Aorta (tissue), 5 donors: ENCODE measurements around the gene DCAF5. TPM values are rescaled to one million over a fixed set of nuclear protein-coding genes. Genes with fewer than 3 reads are reported as not detected.

Source experiments
- ATAC-seq: fragments of 200-7000 bp; cut with Tn5 transposase; one replicate; pipeline ENCODE4 v1.9.1; 2022; ENCODE audit warnings: moderate library complexity; ENCODE audit not compliant: low FRiP score
- DNase-seq, 2 donors: peaks; one replicate each; pipeline ENCODE4 v3.0.0-alpha.2; 2020
- H3K27ac ChIP-seq, 2 donors: one replicate each; pipeline ENCODE4 v1.5.1; 2013; ENCODE audit warnings: low read length in 2 of 2, mild to moderate bottlenecking in 2 of 2, moderate library complexity in 2 of 2, control low read depth in 1 of 2, inconsistent platforms in 1 of 2, low read depth in 1 of 2
- H3K27me3 ChIP-seq, 2 donors: one replicate each; pipeline ENCODE4 v1.6.1; 2013; ENCODE audit warnings: control low read depth in 1 of 2, low read length in 1 of 2, mild to moderate bottlenecking in 1 of 2, moderate library complexity in 1 of 2; ENCODE audit not compliant: insufficient read depth in 2 of 2, control insufficient read depth in 1 of 2
- H3K36me3 ChIP-seq, 2 donors: one replicate each; pipeline ENCODE4 v1.6.1; 2013; ENCODE audit warnings: control low read depth in 1 of 2, low read length in 1 of 2, mild to moderate bottlenecking in 1 of 2; ENCODE audit not compliant: insufficient read depth in 2 of 2, control insufficient read depth in 1 of 2
- H3K4me1 ChIP-seq, 2 donors: one replicate each; pipeline ENCODE4 v1.6.1; 2013; ENCODE audit warnings: low read length in 2 of 2, control low read depth in 1 of 2, mild to moderate bottlenecking in 1 of 2, moderate library complexity in 1 of 2; ENCODE audit not compliant: insufficient read depth in 2 of 2, control insufficient read depth in 1 of 2
- H3K4me3 ChIP-seq, 2 donors: one replicate each; pipeline ENCODE4 v1.5.1; 2013; ENCODE audit warnings: low read length in 2 of 2, control low read depth in 1 of 2, mild to moderate bottlenecking in 1 of 2
- H3K9me3 ChIP-seq: one replicate; pipeline ENCODE4 v1.6.1; 2013; ENCODE audit warnings: mild to moderate bottlenecking, low read length; ENCODE audit not compliant: control insufficient read depth
- WGBS, 2 donors: extraction: QIAGEN DNeasy Blood & Tissue Kit; methylation state at CpG; one replicate each; pipeline ENCODE4 v1.1.7; 2013; 5-methylcytosine and 5-hydroxymethylcytosine counted together
- intact Hi-C, 2 donors: fragments of 100-400 bp; cut with DNase I; formaldehyde crosslinking; loops; one replicate each; pipeline versions ENCODE4 v1.14.2 to v1.15.0; 2022
- polyA plus RNA-seq, 2 donors: library from polyadenylated mRNA; stranded (reverse); fragments of 200-250 nt; gene quantifications; one replicate each; pipeline ENCODE4 v1.2.3, GENCODE V29; 2013
- total RNA-seq, 2 donors: library from RNA; stranded (reverse); fragmentation: NEBNext Ultra II Directional; extraction: Animal tissue kit (Norgen Biotek cat#: 25700); gene quantifications; one replicate each; pipeline ENCODE4 v1.2.1, GENCODE V29; 2021
- donor health status: healthy with polysubstance abuse.
- donor health status: Bipolar disorder and iron deficiency.
- donor health status: DM: no; HTN: no; CAD: no.
- donor health status: DM: no; HTN: no; CAD: no.
- donor health status: DM: yes; HTN: yes; CAD: no.

Gene DCAF5
- total and polyA plus RNA-seq, 4 donors: 18.9 to 56.9 (median 43.5) TPM

DNA sequence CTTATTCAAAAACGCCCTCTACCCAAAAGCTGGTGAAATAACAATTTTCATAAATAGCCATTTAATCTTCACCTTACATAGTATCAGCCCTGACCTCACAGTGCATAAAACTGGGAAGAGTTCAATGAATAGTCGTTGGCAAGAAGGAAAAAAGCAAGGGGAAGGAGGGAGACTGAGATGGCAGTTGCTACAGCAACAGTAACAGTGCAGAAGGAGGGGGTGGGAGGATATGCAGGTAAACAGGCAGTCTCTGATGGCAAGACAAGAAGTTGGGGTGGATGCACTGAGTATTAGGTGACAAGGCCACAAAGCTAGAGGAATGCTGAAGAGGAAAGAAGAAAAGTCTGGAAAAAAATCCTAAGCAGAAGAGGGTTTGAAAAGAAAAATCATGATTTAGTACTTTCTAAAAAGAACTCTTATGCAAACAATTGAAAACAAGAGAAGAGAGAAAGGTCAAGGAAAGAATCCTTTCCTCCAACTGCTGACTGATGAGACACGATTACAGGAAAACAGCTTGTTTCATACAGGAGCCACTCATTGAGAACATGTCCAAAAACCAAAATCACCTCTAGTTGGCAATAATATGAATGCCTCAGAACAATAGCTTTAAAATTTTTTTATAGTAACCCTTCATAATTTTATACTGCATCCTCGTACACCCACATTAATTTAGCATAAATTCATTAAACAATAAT lies 56.0 kb downstream of the DCAF5 start:
- WGBS, 2 donors: 20 to 23% methylated on average over 4 of the region's 4 CpGs
- H3K4me3 ChIP-seq: no peak overlapping the region
- no peak for ATAC-seq
- peaks cover 0 to 3% of the 10 kb centered on the region in 2 donors for H3K4me1 ChIP-seq
- H3K36me3 ChIP-seq: no peaks in the 10 kb centered on the region
- intact Hi-C loops: loop anchor here in 1 of 2 donors (5.0 kb wide), 1 partner anchor 120 kb away; the partner anchor contains the start of gene ACTN1
- DNase-seq: no peak
- no peaks in the 10 kb centered on the region for H3K9me3 ChIP-seq
- H3K27me3 ChIP-seq: no peaks in the 10 kb centered on the region
- H3K27ac ChIP-seq: peak overlapping the region in 1 of 2 donors; percentile 63

DNA sequence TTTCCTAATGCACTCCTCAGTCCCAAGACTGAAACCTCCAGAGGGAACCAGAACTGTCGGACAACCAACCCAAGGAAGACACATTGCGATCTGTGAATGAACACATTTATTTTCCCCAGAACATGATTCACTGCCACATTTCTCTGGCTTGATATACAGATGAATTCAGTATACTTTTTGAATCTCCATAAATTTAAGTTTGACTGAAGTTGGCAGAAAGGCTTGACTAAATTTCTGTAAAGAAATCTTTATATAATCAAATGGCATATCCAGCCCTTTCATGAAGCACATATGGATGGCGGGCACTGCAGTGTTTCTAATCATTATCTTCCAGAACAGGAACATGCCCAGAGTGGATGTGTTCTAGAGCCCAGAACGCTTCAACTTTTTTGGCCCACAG lies 56.7 kb downstream of the DCAF5 start:
- ATAC-seq (no peak), DNase-seq (no peak)
- H3K4me3 ChIP-seq: no peak overlapping the region
- H3K27ac ChIP-seq: no peak overlapping the region
- no peaks in the 10 kb centered on the region for H3K27me3 ChIP-seq
- H3K36me3 ChIP-seq: no peaks in the 10 kb centered on the region
- 69 to 75% methylated on average over 4 of the region's 4 CpGs for WGBS, 2 donors
- H3K9me3 ChIP-seq: no peaks in the 10 kb centered on the region
- intact Hi-C loops: loop anchor here in 1 of 2 donors (5.0 kb wide), 1 partner anchor 119 kb away; the partner anchor contains the start of gene ACTN1
- H3K4me1 ChIP-seq: peaks cover 0 to 3% of the 10 kb centered on the region in 2 donors

DNA sequence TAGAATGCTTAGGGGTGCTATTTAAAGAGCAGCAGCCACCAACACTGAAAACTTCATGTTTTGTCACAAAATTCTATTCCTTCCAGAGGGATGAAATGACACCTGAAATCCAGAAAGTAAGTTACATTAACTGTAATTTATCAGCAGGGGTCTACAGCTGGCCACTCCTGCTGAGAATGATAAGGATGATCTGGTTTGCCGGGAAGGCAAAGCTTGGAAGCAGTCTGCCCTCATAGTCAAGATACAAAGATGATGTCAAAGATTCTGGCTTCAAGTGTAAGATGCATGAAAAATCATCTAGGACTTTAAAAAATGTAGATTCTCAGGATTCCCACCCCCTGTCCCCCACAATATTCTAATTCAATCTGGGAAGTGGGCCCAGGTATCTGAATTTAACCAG lies 58.4 kb downstream of the DCAF5 start:
- no peak for DNase-seq
- no peak overlapping the region for H3K4me3 ChIP-seq
- peak overlapping the region; percentile 63 to 72 for H3K27ac ChIP-seq
- H3K4me1 ChIP-seq: peaks cover 0 to 3% of the 10 kb centered on the region in 2 donors
- H3K27me3 ChIP-seq: no peaks in the 10 kb centered on the region
- WGBS, 2 donors: 23 to 37% methylated on average over 1 of the region's 1 CpG
- H3K36me3 ChIP-seq: no peaks in the 10 kb centered on the region
- intact Hi-C loops: loop anchor here in 1 of 2 donors (5.0 kb wide), 1 partner anchor 192 kb away; no protein-coding TSS in a partner anchor
- H3K9me3 ChIP-seq: no peaks in the 10 kb centered on the region
- no peak for ATAC-seq

DNA sequence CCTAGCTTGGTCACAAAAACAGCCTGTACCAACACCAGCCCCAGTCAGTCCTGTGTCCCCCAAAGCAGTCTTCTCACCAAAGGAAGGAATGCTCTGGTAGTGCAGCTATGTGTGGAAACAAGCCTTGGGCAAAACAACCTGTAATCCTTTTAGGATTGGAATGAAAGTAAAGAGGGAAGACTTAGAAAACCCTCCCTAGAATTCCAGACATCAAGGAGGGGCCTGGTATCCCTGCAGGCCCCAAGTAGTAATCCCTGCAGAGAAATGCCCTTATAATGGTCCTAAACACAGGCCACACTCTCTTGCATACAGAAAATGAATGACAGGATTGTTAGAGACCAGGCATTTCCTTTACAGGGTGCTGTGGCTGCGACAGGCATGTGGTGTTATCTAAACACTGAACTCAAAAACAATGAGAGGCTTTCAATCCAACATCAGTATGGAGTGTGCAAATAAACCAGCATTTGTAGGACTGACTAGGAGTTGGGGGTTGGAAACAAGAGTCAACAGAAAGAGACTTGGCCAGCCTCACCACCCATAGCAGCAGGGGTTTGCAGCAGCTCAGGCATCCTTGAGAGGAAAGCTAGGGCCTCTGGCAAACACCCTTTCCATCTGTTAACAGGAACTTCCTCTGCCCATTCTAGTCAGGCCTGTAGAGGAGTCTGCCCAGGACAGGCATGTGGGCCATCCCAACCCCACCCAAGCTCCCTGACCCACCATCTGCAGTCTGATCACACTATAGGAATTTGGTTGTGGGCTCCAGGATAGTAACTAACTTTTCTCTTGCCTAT lies 59.1 kb downstream of the DCAF5 start:
- Histone ChIP-seq H3K36me3 (no peaks in the 10 kb centered on the region), H3K9me3 (no peaks in the 10 kb centered on the region), H3K27ac (peak overlapping the region; percentile 63 to 72), H3K4me1 (peaks cover 0 to 3% of the 10 kb centered on the region in 2 donors), H3K4me3 (no peak overlapping the region), H3K27me3 (no peaks in the 10 kb centered on the region)
- ATAC-seq: peak; percentile 33
- DNase-seq: no peak
- intact Hi-C loops: loop anchor here in 1 of 2 donors (5.0 kb wide), 1 partner anchor 192 kb away; no protein-coding TSS in a partner anchor
- 0 to 2% methylated on average over 1 of the region's 1 CpG for WGBS, 2 donors

DNA sequence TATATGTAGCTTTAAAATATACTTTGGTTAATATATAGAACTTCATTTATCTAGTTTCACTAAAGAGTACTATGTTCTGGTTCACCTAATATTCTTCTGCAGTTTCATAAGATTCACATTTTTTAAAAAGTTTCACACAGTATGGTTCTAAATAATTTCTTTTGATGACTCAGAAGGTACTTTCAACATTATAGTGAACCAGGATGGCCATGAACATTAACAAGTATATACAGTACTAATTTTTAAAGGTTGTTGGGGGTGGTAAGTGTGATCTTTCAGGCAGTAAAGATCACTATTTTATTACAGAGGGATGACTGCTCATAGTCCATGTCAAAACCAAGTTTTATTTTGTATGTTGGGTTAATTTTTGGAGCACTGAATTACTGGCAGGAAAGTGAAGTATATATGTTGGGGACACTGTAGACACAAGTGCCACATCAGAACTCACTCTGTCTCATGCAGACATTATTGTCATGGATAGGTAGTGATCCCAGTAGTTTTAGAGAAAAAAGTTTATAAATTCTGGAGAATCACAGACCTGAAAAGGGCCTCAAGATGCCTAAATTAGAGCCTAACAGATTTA lies 60.0 kb downstream of the DCAF5 start:
- ATAC-seq (no peak), DNase-seq (no peak)
- intact Hi-C loops: loop anchor here in 1 of 2 donors (5.0 kb wide), 1 partner anchor 191 kb away; no protein-coding TSS in a partner anchor
- peaks cover 0 to 3% of the 10 kb centered on the region in 2 donors for H3K4me1 ChIP-seq
- no peak overlapping the region for H3K4me3 ChIP-seq
- no peaks in the 10 kb centered on the region for H3K9me3 ChIP-seq
- H3K27ac ChIP-seq: no peak overlapping the region
- H3K27me3 ChIP-seq: no peaks in the 10 kb centered on the region
- no peaks in the 10 kb centered on the region for H3K36me3 ChIP-seq

DNA sequence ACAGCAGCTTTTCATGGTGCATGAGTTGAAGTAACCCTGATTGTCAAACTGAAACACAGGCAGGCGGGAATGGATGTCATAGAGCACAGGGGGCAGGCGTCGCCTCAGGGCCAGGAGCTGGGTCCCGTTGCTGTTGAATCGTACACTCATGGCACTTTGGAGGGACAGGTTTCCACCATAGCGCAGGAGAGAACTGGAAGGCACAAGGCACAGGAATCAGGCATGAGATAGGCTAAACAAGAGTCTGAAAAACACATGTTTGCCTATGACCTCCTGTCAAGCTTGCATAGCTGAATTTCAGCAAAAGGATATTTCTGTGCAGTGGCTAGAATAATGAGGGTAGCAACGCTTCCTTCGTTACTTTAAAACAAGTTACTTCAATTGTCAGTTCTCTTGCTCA lies 61.2 kb downstream of the DCAF5 start:
- Histone ChIP-seq H3K4me1 (peaks cover 1 to 3% of the 10 kb centered on the region in 2 donors), H3K27me3 (no peaks in the 10 kb centered on the region), H3K9me3 (no peaks in the 10 kb centered on the region), H3K4me3 (no peak overlapping the region), H3K36me3 (no peaks in the 10 kb centered on the region), H3K27ac (no peak overlapping the region)
- intact Hi-C loops: loop anchor here in 1 of 2 donors (5.0 kb wide), 1 partner anchor 189 kb away; no protein-coding TSS in a partner anchor
- ATAC-seq (no peak), DNase-seq (no peak)
- WGBS, 2 donors: 93% methylated on average over 8 of the region's 8 CpGs

DNA sequence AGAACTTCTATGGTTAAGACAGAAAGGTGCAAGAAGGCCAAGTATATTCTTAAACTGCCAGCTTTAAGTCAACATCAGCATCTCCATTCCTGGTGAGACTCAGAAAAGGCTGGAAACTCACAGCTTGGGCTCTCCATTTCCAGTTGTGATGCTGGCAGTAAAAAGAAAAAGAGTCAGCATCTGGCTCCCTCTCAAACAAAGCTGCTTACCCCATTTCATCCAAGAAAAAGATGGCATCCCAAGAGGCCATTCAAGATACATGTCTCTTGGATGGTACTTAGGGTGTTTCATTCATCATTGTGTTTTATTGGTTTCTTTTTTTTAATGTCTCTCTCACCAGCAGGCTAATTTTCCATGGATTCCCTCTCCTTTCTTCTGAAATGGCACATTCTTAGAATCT lies 61.9 kb downstream of the DCAF5 start:
- H3K9me3 ChIP-seq: no peaks in the 10 kb centered on the region
- H3K27ac ChIP-seq: peak overlapping the region; percentile 28 to 45
- H3K36me3 ChIP-seq: no peaks in the 10 kb centered on the region
- ATAC-seq (no peak), DNase-seq (no peak)
- no peaks in the 10 kb centered on the region for H3K27me3 ChIP-seq
- peaks cover 3 to 4% of the 10 kb centered on the region in 2 donors for H3K4me1 ChIP-seq
- no peak overlapping the region for H3K4me3 ChIP-seq
- intact Hi-C loops: loop anchor here in 1 of 2 donors (5.0 kb wide), 1 partner anchor 189 kb away; no protein-coding TSS in a partner anchor

DNA sequence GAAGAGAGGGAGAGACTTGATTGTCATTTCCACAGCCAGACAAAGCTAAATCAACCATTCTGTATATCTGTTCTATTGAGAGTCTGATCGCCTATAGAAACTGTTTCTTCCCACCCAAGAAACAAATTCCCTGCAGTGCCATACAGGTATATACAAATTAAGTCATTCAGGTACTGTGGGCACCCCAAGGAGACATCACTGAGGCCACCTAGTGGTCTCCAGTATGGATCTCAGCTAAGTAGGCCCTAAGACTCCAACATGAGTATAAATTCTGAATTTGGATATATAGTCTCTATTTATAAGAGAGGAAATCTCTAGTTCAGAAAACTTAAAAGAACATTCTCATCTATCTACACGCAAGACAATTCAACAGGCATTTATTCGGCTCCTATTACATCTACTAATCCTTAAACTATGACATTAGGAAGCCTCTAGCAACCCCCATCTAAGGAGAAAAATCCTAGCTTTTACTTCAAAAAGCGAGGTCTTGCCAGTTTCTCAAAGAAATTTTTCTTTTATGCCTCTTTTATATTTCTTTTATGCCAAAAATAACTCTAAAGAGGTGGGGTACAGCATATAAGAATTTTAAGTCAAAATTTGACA lies 62.6 kb downstream of the DCAF5 start:
- ATAC-seq (peak; percentile 63), DNase-seq (no peak)
- Histone ChIP-seq H3K36me3 (no peaks in the 10 kb centered on the region), H3K4me3 (no peak overlapping the region), H3K27me3 (no peaks in the 10 kb centered on the region), H3K9me3 (no peaks in the 10 kb centered on the region), H3K27ac (peak overlapping the region in 1 of 2 donors; percentile 28), H3K4me1 (peaks cover 3 to 4% of the 10 kb centered on the region in 2 donors)
- WGBS, 2 donors: 19 to 25% methylated on average over 4 of the region's 4 CpGs
- intact Hi-C loops: loop anchor here in 1 of 2 donors (5.0 kb wide), 1 partner anchor 188 kb away; no protein-coding TSS in a partner anchor
